Neuronal stem cell (in vitro differentiated cells): ENCODE data around the gene SGPP2.
"Not testable (repeated sequence)": the region's sequence is repeated elsewhere in the genome, so short reads cannot be mapped to it uniquely, and the experiment has no call there.

Experiments used
- DNase-seq: peaks from one replicate; pipeline ENCODE4 v3.0.0-alpha.2; 2013; ENCODE audit warnings: low spot score
- H2AFZ ChIP-seq: one replicate; pipeline ENCODE4 v1.6.1; 2013; ENCODE audit warnings: mild to moderate bottlenecking, low read length, inconsistent platforms
- H2AK5ac ChIP-seq: 2 replicates; pipeline ENCODE4 v1.6.1; 2013; ENCODE audit warnings: low read depth, mild to moderate bottlenecking, inconsistent platforms, low read length, moderate library complexity, mixed read lengths
- H2BK120ac ChIP-seq: 2 replicates; pipeline ENCODE4 v1.6.1; 2013; ENCODE audit warnings: low read depth, mild to moderate bottlenecking, inconsistent platforms, low read length, moderate library complexity, mixed read lengths
- H2BK12ac ChIP-seq: one replicate; pipeline ENCODE4 v1.6.1; 2013; ENCODE audit warnings: low read length, inconsistent platforms
- H2BK15ac ChIP-seq: 2 replicates; pipeline ENCODE4 v1.6.1; 2013; ENCODE audit warnings: mild to moderate bottlenecking, low read length, inconsistent platforms, mixed read lengths
- H2BK5ac ChIP-seq: one replicate; pipeline ENCODE4 v1.6.1; 2013; ENCODE audit warnings: inconsistent platforms, mild to moderate bottlenecking, low read length, moderate library complexity
- H3K14ac ChIP-seq: one replicate; pipeline ENCODE4 v1.6.1; 2013; ENCODE audit warnings: low read length, inconsistent platforms
- H3K18ac ChIP-seq: 2 replicates; pipeline ENCODE4 v1.6.1; 2013; ENCODE audit warnings: low read length, inconsistent platforms
- H3K23ac ChIP-seq: 2 replicates; pipeline ENCODE4 v1.6.1; 2013; ENCODE audit warnings: low read depth, mild to moderate bottlenecking, mixed read lengths, low read length, inconsistent platforms; ENCODE audit not compliant: poor library complexity
- H3K27ac ChIP-seq: replicated peaks from 3 replicates; pipeline ENCODE4 v1.5.1; 2013; ENCODE audit warnings: low read length, inconsistent platforms
- H3K27me3 ChIP-seq, 3 experiments: 2 replicates each; pipeline ENCODE4 v1.6.1; 2013; ENCODE audit warnings: low read length in 3 of 3, mild to moderate bottlenecking in 2 of 3, inconsistent platforms in 1 of 3, low read depth in 1 of 3, mixed read lengths in 1 of 3, moderate library complexity in 1 of 3; ENCODE audit not compliant: control insufficient read depth in 3 of 3, insufficient read depth in 3 of 3
- H3K36me3 ChIP-seq, 2 donors: replicated peaks in 1 of 2; 2 replicates each; pipeline ENCODE4 v1.6.1; 2013; ENCODE audit warnings: low read length in 2 of 2; ENCODE audit not compliant: control insufficient read depth in 2 of 2, insufficient read depth in 2 of 2
- H3K4ac ChIP-seq: 2 replicates; pipeline ENCODE4 v1.6.1; 2013; ENCODE audit warnings: inconsistent platforms, mild to moderate bottlenecking, low read length, moderate library complexity
- H3K4me1 ChIP-seq, 2 donors: 1 replicate in 1 of 2; 2 replicates in 1 of 2; pipeline ENCODE4 v1.6.1; 2013; ENCODE audit warnings: low read length in 2 of 2, low read depth in 1 of 2; ENCODE audit not compliant: control insufficient read depth in 2 of 2, insufficient read depth in 1 of 2
- H3K4me2 ChIP-seq: one replicate; pipeline ENCODE4 v1.6.1; 2013; ENCODE audit warnings: mild to moderate bottlenecking, low read length, inconsistent platforms; ENCODE audit not compliant: insufficient read depth, poor library complexity, severe bottlenecking
- H3K4me3 ChIP-seq, 2 donors: 2 replicates each; pipeline ENCODE4 v1.5.1; 2013; ENCODE audit warnings: low read length in 2 of 2, mild to moderate bottlenecking in 2 of 2, inconsistent platforms in 1 of 2, moderate library complexity in 1 of 2
- H3K79me1 ChIP-seq: one replicate; pipeline ENCODE4 v1.6.1; 2013; ENCODE audit warnings: low read depth, mild to moderate bottlenecking, inconsistent platforms, low read length, moderate library complexity
- H3K9ac ChIP-seq: one replicate; pipeline ENCODE4 v1.6.1; 2013; ENCODE audit warnings: mild to moderate bottlenecking, low read depth, low read length, inconsistent platforms; ENCODE audit not compliant: poor library complexity
- H3K9me3 ChIP-seq, 2 donors: replicated peaks in 1 of 2; 2 replicates each; pipeline versions ENCODE3 to v1.6.1; 2013; ENCODE audit warnings: low read length in 2 of 2, mild to moderate bottlenecking in 2 of 2, inconsistent platforms in 1 of 2, low read depth in 1 of 2, mixed read lengths in 1 of 2, moderate library complexity in 1 of 2; ENCODE audit not compliant: control insufficient read depth in 2 of 2, insufficient read depth in 1 of 2
- H4K8ac ChIP-seq: one replicate; pipeline ENCODE4 v1.6.1; 2013; ENCODE audit warnings: low read depth, mild to moderate bottlenecking, inconsistent platforms, low read length, moderate library complexity
- H4K91ac ChIP-seq: one replicate; pipeline ENCODE4 v1.6.1; 2013; ENCODE audit warnings: low read length, low read depth, mild to moderate bottlenecking, inconsistent platforms; ENCODE audit not compliant: poor library complexity
- WGBS, 2 donors: extraction: QIAGEN DNeasy Blood & Tissue Kit; methylation state at CpG; one replicate each; pipeline ENCODE4 v1.1.7; 2013; ENCODE audit warnings: missing lambda C conversion rate in 2 of 2, mixed read lengths in 1 of 2; ENCODE audit not compliant: insufficient read length in 2 of 2, insufficient replicate concordance in 1 of 2; ENCODE audit errors: extremely low coverage in 2 of 2; 5-methylcytosine and 5-hydroxymethylcytosine counted together

The SGPP2 gene

GRCh38 chr2:222433332-222434173 is 9.2 kb downstream of the SGPP2 start:
- no peaks in the 10 kb centered on the region for H3K79me1 ChIP-seq
- H3K14ac ChIP-seq = no peak overlapping the region
- no peak overlapping the region for H3K4me2 ChIP-seq
- no peaks in the 10 kb centered on the region for H3K36me3 ChIP-seq
- H4K8ac ChIP-seq = no peak overlapping the region
- H2BK5ac ChIP-seq = no peak overlapping the region
- H3K27ac ChIP-seq = no peak overlapping the region
- H2BK120ac ChIP-seq = no peak overlapping the region
- peaks cover 0 to 4% (median 0%) of the 10 kb centered on the region in 3 experiments for H3K27me3 ChIP-seq
- no peaks in the 10 kb centered on the region for H3K9me3 ChIP-seq
- no peak overlapping the region for H3K4ac ChIP-seq
- no peak overlapping the region for H2BK15ac ChIP-seq
- no peak overlapping the region for H4K91ac ChIP-seq
- H3K23ac ChIP-seq = no peak overlapping the region
- no CpG with 5 or more reads among the region's 9 CpGs for WGBS, 2 donors
- DNase-seq = no peak
- no peak overlapping the region for H3K18ac ChIP-seq
- H3K4me3 ChIP-seq = no peak overlapping the region
- no peak overlapping the region for H3K9ac ChIP-seq
- H2AFZ ChIP-seq = no peak overlapping the region
- H2BK12ac ChIP-seq = no peak overlapping the region
- no peak overlapping the region for H2AK5ac ChIP-seq
- H3K4me1 ChIP-seq = peaks cover 0 to 2% of the 10 kb centered on the region in 2 donors

DNA sequence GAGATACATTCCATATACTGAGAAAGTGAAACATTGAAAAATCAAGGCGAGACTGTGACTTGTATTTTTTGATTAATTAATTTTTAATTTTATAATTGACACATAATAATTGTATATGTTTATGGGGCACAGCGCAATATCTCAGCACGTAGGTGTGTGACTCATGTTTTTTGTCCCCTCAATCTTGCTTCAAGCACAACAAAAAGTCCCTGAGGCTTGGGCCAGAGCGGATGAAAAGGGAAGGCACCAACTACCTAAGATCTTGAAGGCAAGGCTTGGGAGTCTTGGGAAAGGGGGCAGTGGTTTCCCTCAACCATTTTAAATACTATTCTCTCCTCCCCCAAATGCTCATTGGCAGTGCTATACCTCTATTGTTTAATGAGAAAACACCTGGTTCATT is 9.9 kb downstream of the SGPP2 start:
- Histone ChIP-seq H3K9me3 (no peaks in the 10 kb centered on the region), H3K4me1 (peaks cover 0 to 2% of the 10 kb centered on the region in 2 donors), H3K9ac (no peak overlapping the region), H3K27ac (no peak overlapping the region), H2BK120ac (no peak overlapping the region), H3K4me3 (no peak overlapping the region), H3K14ac (no peak overlapping the region), H3K36me3 (no peaks in the 10 kb centered on the region), H4K8ac (no peak overlapping the region), H4K91ac (no peak overlapping the region), H2AFZ (no peak overlapping the region), H3K18ac (no peak overlapping the region), H3K4me2 (no peak overlapping the region), H2BK12ac (no peak overlapping the region), H3K27me3 (peaks cover 0 to 4% (median 0%) of the 10 kb centered on the region in 3 experiments), H2BK5ac (no peak overlapping the region), H3K23ac (no peak overlapping the region), H3K4ac (no peak overlapping the region), H3K79me1 (no peaks in the 10 kb centered on the region), H2BK15ac (no peak overlapping the region), H2AK5ac (no peak overlapping the region)
- no CpG with 5 or more reads among the region's 4 CpGs for WGBS, 2 donors
- DNase-seq = no peak

- H3K18ac ChIP-seq, H4K8ac ChIP-seq, H2BK5ac ChIP-seq, H2BK15ac ChIP-seq, H3K4me3 ChIP-seq, H3K27ac ChIP-seq, H2BK12ac ChIP-seq, H3K23ac ChIP-seq, H3K36me3 ChIP-seq, H2AFZ ChIP-seq, H3K79me1 ChIP-seq, H2BK120ac ChIP-seq, H3K14ac ChIP-seq, H3K4me1 ChIP-seq, H3K9me3 ChIP-seq, H2AK5ac ChIP-seq, H3K4ac ChIP-seq, H3K4me2 ChIP-seq, H3K27me3 ChIP-seq, DNase-seq, H3K9ac ChIP-seq, H4K91ac ChIP-seq: not testable (repeated sequence)
- no CpG with 5 or more reads among the region's 6 CpGs for WGBS, 2 donors
These were observed 11.2 kb downstream of the SGPP2 start for GRCh38 chr2:222435400-222436039.

GRCh38 chr2:222436040-222436413 is 11.7 kb downstream of the SGPP2 start:
- Histone ChIP-seq H4K8ac (no peak overlapping the region), H3K4me2 (no peak overlapping the region), H2BK5ac (no peak overlapping the region), H2BK15ac (no peak overlapping the region), H4K91ac (no peak overlapping the region), H2AFZ (no peak overlapping the region), H2BK120ac (no peak overlapping the region), H3K23ac (no peak overlapping the region), H3K9ac (no peak overlapping the region), H3K4ac (no peak overlapping the region), H2AK5ac (no peak overlapping the region), H3K79me1 (no peaks in the 10 kb centered on the region), H3K27me3 (peaks cover 0 to 4% (median 0%) of the 10 kb centered on the region in 3 experiments), H3K9me3 (no peaks in the 10 kb centered on the region), H3K36me3 (no peaks in the 10 kb centered on the region), H3K4me1 (peaks cover 2% of the 10 kb centered on the region in 2 donors), H3K18ac (no peak overlapping the region), H3K4me3 (no peak overlapping the region), H3K14ac (no peak overlapping the region), H3K27ac (no peak overlapping the region), H2BK12ac (no peak overlapping the region)
- WGBS, 2 donors = no CpG with 5 or more reads among the region's 2 CpGs
- no peak for DNase-seq
